ENCODE results near the gene MALSU1. TPM values are rescaled to one million over a fixed set of nuclear protein-coding genes. Genes with fewer than 3 reads are reported as not detected.
"Not testable (repeated sequence)": the region's sequence is repeated elsewhere in the genome, so short reads cannot be mapped to it uniquely, and the experiment has no call there.

MALSU1 gene
- total and polyA plus RNA-seq, 8 donors, result 10.7 to 29.4 (median 21.2) TPM

DNA sequence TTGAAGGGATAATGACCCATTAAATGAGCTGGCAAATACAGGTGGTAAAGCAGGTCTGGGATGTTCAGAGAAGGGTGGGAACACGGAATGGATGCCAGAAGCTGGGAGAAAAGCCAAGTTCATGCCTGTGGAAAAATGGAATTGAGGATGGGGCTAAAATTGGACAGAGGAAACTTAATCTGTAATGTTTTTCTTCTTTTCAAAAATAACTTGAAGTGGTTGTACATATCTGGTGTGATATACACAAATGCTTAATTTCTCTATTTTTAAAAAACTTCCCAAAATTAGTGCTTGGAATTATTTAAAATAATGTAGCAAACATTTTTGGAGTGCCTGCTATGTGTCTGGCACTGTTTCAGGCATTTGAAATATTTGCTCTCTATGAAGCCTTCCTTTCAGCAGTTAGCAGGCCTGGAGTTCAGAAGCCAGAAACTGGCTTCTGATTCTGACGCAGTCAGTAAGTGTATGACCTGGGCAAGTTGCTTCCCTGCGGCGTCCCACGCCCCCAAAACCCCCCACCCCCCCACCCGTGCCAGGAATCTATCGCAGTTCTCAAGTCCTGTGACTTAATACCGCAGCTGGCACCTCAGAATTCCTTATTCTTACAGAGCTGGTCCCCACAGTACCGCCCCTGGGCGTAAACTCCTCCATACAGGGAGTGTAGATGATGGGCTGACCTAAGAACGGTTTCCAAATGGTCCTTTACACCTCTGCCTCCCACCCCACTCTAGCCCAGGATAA lies 828 bp upstream of the MALSU1 start:
- peak in 2 of 4 donors; percentile 13 to 22 for ATAC-seq
- 58 to 69% methylated on average over 11 of the region's 11 CpGs for WGBS, 2 donors
- intact Hi-C loops (cut with DNase I), result no loop called here
- peak in 3 of 6 donors; percentile 13 to 20 (median 19) for DNase-seq
- no peak for FAIRE-seq
- Histone ChIP-seq H3K27me3 (no peaks in the 10 kb centered on the region), H3K4me3 (peak overlapping the region in 3 of 4 donors; percentile 84 to 95 (median 93)), H3K36me3 (peaks cover 0 to 9% (median 0%) of the 10 kb centered on the region in 3 donors), H3K9me3 (no peaks in the 10 kb centered on the region), H3K4me1 (peaks cover 0 to 22% (median 8%) of the 10 kb centered on the region in 3 donors), H3K27ac (peak overlapping the region; percentile 65 to 75 (median 71))
- TF ChIP-seq, protein P1, sequence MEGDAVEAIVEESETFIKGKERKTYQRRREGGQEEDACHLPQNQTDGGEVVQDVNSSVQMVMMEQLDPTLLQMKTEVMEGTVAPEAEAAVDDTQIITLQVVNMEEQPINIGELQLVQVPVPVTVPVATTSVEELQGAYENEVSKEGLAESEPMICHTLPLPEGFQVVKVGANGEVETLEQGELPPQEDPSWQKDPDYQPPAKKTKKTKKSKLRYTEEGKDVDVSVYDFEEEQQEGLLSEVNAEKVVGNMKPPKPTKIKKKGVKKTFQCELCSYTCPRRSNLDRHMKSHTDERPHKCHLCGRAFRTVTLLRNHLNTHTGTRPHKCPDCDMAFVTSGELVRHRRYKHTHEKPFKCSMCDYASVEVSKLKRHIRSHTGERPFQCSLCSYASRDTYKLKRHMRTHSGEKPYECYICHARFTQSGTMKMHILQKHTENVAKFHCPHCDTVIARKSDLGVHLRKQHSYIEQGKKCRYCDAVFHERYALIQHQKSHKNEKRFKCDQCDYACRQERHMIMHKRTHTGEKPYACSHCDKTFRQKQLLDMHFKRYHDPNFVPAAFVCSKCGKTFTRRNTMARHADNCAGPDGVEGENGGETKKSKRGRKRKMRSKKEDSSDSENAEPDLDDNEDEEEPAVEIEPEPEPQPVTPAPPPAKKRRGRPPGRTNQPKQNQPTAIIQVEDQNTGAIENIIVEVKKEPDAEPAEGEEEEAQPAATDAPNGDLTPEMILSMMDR (IDR thresholded peaks at IDR 0.05), result no peak

- Histone ChIP-seq H3K27ac (peak overlapping the region; percentile 65 to 75 (median 71)), H3K27me3 (no peaks in the 10 kb centered on the region), H3K36me3 (peaks cover 0 to 9% (median 0%) of the 10 kb centered on the region in 3 donors), H3K4me1 (peaks cover 0 to 22% (median 8%) of the 10 kb centered on the region in 3 donors), H3K4me3 (peak overlapping the region; percentile 84 to 95 (median 92)), H3K9me3 (no peaks in the 10 kb centered on the region)
- intact Hi-C loops (cut with DNase I), result no loop called here
- no peak for FAIRE-seq
- ATAC-seq, result peak in 3 of 4 donors; percentile 2 to 5 (median 3)
- no peak for DNase-seq
- WGBS, 2 donors, result 6% methylated on average over 12 of the region's 12 CpGs
- TF ChIP-seq, protein P1 (IDR thresholded peaks at IDR 0.05), result no peak
Observed at GRCh38 chr7:23299770-23300300, 696 bp downstream of the MALSU1 start.

- peaks cover 0 to 17% (median 0%) of the 10 kb centered on the region in 3 donors for H3K36me3 ChIP-seq
- no peak overlapping the region for H3K4me3 ChIP-seq
- no peak for FAIRE-seq
- H3K4me1 ChIP-seq, result peaks cover 0 to under 1% (median 0%) of the 10 kb centered on the region in 3 donors
- no peak overlapping the region for H3K27ac ChIP-seq
- TF ChIP-seq, protein P1 (IDR thresholded peaks at IDR 0.05), result no peak
- intact Hi-C loops (cut with DNase I), result no loop called here
- no peaks in the 10 kb centered on the region for H3K9me3 ChIP-seq
- ATAC-seq, result no peak
- 95% methylated on average over 2 of the region's 2 CpGs for WGBS, 2 donors
- no peaks in the 10 kb centered on the region for H3K27me3 ChIP-seq
- DNase-seq, result no peak
Observed at GRCh38 chr7:23306936-23307521, 7.9 kb downstream of the MALSU1 start.

GRCh38 chr7:23308754-23309153 lies 9.6 kb downstream of the MALSU1 start:
- no peak overlapping the region for H3K27ac ChIP-seq
- no peaks in the 10 kb centered on the region for H3K9me3 ChIP-seq
- TF ChIP-seq, protein P1 (IDR thresholded peaks at IDR 0.05), result no peak
- H3K4me3 ChIP-seq, result no peak overlapping the region
- no peak for DNase-seq
- peaks cover 0 to 9% (median 0%) of the 10 kb centered on the region in 3 donors for H3K36me3 ChIP-seq
- no peak for ATAC-seq
- 87 to 92% methylated on average over 6 of the region's 6 CpGs for WGBS, 2 donors
- no peak for FAIRE-seq
- H3K4me1 ChIP-seq, result no peaks in the 10 kb centered on the region
- intact Hi-C loops (cut with DNase I), result no loop called here
- no peaks in the 10 kb centered on the region for H3K27me3 ChIP-seq

GRCh38 chr7:23312141-23312540 lies 13.0 kb downstream of the MALSU1 start:
- FAIRE-seq; intact Hi-C loops (cut with DNase I): not testable (repeated sequence)

More at GRCh38 chr7:23312141-23312540, 13.0 kb downstream of the MALSU1 start:
- H3K4me1 ChIP-seq, H3K27me3 ChIP-seq, H3K27ac ChIP-seq, H3K4me3 ChIP-seq, H3K9me3 ChIP-seq, H3K36me3 ChIP-seq, DNase-seq, ATAC-seq: not testable (repeated sequence)
- WGBS, 2 donors, result 83 to 90% methylated on average over 2 of the region's 2 CpGs
